HG02884 (cell line): ENCODE data around the gene MYO6.

Source experiments
- ATAC-seq: cut with Tn5 transposase; IDR thresholded peaks from one replicate; pipeline ENCODE4 v1.9.1; 2021; ENCODE audit warnings: mild to moderate bottlenecking, moderate library complexity; ENCODE audit not compliant: unreplicated experiment

The MYO6 gene

DNA sequence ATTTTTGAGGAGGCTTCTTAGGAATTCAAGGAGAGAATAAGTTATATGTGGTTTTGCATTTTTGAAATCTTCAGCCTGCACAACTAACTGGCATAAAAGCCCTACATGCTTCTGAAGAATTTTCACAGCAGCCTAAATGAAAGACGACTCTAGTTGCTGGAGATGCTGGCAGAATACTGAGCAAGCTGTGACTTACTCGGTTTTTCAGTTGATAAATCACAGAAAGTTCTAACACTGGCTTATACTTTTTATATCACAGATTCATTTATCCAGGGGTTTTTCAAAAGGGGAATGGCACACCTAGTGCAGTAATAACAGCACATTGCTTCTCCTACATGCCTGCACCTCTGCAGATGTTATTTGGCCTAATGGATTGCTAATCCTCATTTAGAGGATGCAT is 188.8 kb downstream of the MYO6 start:
- ATAC-seq, result no peak

DNA sequence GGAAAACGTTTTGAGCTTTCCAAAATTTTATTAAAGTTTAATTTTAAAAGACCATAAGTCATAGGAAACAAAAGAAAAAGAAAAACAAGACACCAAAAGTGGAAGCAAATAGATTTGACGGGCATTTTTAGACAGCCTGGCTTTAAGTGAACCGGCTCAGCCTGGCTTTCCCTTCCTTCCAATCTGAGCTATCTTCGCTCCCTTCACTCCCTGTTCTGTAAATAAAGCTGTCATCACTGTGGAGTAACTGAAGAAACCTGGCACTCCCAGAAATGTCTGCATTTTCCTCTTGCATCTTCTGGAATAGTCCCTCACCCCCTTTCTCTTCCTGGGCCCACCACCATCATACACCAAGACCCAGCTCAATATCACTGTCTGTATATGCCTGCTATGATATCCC is 191.5 kb downstream of the MYO6 start:
- no peak for ATAC-seq

DNA sequence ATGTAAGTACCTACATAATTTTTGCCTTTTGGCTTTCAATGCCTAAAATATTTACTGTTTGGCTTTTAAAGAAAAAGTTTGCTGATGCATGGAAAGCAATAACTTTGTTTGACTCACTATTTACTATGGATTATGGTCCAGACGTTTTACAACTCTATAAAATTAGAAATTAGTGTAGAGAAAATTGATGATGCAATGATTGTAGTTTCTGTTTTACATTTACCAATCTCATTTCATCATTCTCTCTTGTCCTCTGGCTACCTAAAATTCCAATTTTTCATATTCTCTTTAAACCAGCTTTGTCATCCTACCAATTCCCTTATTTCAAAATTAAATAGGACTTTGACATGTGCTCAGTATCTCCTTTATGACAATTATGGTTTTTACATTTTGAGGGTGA is 192.5 kb downstream of the MYO6 start:
- ATAC-seq, result no peak

DNA sequence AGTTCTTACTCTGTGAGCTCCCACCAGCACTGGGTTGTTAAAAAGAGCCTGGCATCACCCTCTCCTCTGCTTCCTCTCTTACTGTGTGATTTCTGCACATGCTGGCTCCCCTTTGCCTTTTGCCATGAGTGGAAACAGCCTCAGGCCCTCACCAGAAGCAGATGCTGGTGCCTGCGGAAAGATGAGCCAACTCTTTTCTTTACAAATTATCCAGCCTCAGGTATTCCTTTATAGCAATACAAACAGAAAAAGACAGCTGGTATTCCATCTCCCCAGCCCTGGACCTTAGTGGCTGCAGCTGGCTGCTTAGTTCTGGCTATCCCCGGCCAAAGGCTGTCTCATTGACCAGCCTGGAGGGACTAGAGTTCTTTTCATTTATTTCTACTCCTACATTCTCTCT is 194.3 kb downstream of the MYO6 start:
- ATAC-seq, result no peak

DNA sequence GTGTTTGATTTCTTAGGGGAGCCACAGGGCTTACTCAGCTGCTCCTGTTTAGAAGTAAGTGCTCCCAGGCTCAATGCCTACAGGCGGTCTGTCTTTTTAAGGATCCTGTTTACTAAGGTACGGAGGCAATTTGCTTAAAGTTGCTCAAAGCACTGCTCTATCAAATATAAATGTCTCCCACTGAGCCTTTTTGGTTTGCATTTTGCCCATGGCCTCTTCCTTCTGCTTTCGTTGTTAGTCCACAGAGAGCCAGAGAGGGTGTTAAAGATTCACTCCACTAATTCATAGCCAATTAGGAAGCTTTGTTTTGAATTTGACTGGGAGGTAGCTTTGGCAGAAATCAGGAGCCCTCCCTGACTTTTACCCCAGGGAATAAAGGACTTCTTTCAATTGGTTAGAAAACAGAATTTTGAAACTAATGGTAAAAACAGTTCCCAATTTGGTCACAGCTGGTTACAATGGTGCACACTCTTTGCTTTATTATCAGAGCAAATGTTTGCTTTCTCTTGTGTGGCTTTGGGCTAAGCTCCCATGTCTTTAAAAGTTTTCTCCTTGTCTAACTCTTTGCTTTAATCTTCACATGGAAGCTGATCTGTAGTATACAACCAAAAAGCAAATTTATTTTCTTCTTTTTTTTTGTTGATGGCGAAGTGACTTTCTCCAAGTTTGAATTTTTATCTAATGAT is 197.2 kb downstream of the MYO6 start:
- ATAC-seq, result no peak

DNA sequence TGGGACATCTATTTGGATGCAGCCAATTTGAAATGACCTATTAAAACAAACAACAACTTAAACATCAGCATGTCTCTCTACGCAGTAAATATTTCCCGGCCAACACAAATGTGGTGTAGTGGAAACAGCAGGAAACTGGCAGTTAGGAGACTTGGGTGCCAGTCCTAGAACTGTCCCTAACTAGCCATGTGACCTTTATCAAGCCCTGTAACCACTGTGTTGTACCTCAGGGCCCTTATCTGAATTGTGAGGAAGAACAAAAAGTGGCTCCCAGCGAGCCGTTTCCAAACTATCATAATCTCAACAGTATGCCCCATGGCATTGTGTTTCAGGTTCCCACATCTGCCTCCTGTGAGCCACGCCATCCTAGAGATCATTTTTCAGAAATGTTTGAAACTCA is 198.9 kb downstream of the MYO6 start:
- no peak for ATAC-seq

DNA sequence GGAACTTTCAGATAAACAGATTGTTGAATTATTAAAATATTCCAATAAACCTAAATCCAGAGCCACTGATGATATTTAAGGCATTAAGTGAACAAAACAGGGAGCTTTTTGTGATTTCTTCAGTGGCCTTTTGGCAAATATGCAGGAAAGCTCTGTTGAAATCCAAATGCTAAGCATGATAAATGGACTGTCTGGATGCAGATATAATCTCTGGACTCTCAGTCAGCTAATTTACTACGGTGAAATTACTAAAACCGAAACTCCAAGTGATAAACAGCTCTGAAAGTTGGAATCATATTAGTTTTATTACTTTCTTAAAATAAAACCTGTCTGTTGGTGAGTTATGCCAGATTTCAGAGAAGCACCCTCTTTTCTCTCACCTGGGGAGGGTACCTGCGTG is 203.1 kb downstream of the MYO6 start:
- no peak for ATAC-seq

DNA sequence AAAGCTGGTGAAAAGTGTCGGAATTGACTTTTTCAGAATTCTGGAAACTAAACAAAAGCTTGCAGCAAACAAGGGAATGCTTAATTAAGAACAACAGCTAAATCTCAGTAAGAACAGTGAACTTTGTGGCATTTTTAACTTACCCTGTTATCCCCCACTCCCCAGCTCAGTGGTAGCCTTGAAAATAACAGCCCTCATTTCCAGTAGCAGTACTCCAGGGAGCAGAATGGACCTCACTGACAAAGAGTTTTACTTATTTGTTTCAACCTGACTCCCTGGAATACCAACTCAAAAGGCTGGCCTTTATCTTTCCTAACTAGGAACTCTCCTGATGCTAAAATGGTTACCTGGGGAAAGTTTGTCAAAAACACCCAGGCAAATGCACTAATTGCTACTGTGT is 214.5 kb downstream of the MYO6 start:
- ATAC-seq, result no peak

DNA sequence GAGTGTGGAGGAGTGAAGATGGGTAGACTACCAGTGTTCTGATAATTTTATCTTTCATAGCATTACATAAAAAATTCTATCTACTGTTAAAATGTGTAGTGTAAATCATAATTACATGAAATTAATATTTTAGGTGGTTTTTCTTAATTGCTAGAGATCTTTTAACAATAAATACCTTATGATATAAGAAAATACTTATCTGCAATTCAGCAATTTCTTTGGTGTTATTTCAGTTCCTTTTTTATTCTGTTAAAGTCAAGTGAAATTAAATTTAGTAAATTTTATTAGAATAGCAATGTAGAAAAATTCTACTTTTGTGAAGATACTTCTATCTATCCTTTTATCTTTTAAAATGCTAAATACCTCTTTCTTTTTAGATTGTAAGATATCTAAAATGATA is 219.1 kb downstream of the MYO6 start:
- ATAC-seq, result no peak
